GM18498 (cell line): Measurements from ENCODE around the gene INTS11.

Source experiments
- ATAC-seq: cut with Tn5 transposase; IDR thresholded peaks from one replicate; pipeline ENCODE4 v1.9.1; 2021; ENCODE audit warnings: mild to moderate bottlenecking, moderate library complexity; ENCODE audit not compliant: unreplicated experiment

The INTS11 gene

DNA sequence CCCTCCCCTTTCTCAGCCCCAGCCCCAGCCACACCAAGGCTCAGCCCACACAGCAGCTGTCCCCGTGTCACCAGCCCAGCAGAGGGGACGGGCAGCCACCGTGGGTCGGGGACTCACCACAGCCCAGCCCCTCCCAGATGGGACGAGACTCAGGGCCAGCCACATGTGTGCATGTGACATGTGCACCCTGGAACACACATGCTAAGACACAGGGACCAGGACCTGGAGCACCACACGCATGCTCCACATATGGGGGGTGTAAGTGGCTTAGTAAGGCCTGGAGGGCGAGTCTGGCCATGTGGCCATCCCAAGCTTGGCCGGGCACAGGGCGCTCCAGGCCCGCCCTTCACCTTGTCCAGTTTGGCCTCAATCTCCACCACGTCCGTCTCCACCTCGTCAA lies 20.7 kb downstream of the INTS11 start:
- no peak for ATAC-seq

GRCh38 chr1:1302951-1303509 lies 21.4 kb downstream of the INTS11 start:
- no peak for ATAC-seq

- ATAC-seq: no peak
Measured at GRCh38 chr1:1302006-1302430, 22.4 kb downstream of the INTS11 start.

DNA sequence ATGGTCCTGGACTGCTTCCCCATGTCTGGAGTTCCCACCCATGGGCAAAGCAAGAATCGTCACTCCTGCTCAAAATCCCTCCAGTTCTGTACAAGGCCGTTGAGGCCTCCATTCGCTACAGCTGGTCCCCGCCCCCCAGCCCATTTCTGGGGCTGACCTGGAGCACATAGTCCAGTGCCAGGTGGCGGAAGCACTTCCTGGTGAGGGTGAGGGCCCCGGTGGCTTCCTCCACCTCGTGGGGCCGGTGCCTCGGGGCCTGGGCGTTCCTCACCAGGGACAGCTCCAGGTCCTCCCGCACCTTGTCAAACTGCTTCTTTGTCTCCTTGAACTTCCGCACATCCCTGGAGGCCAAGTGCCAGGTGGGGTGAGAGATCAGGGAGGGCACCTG lies 24.1 kb downstream of the INTS11 start:
- ATAC-seq: no peak

DNA sequence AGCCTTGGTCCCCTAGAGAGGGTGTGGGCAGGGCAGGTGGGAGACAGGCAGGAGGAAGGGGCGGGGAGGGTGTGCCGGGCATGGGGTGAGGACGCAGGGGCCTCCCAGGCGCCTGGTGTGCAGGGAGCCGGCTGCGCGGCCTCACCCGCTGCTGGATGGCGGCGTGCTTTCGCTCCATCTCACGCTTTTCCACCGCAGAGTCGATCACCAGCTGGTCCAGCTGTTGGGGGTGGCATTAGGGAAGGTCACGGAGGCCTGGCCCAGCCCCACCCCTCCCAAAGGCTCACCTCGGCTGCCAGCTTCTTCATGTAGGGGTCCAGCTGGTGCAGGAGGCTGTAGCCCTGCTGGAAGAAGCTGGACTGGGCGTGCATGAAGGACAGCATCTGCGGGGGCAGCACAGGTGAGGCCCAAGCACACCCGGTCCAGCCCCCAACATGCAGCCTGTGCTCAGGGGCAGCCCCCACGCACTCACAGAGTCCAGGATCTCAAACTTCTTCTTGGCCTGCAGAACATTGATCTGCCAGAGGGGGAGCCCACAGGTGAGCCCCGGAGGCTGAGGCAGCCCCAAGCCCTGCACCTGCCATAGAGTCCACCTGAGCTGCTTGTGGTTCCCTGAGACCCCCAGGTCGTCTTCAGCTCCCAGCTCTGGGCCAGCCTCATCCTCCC lies 24.6 kb downstream of the INTS11 start:
- no peak for ATAC-seq

DNA sequence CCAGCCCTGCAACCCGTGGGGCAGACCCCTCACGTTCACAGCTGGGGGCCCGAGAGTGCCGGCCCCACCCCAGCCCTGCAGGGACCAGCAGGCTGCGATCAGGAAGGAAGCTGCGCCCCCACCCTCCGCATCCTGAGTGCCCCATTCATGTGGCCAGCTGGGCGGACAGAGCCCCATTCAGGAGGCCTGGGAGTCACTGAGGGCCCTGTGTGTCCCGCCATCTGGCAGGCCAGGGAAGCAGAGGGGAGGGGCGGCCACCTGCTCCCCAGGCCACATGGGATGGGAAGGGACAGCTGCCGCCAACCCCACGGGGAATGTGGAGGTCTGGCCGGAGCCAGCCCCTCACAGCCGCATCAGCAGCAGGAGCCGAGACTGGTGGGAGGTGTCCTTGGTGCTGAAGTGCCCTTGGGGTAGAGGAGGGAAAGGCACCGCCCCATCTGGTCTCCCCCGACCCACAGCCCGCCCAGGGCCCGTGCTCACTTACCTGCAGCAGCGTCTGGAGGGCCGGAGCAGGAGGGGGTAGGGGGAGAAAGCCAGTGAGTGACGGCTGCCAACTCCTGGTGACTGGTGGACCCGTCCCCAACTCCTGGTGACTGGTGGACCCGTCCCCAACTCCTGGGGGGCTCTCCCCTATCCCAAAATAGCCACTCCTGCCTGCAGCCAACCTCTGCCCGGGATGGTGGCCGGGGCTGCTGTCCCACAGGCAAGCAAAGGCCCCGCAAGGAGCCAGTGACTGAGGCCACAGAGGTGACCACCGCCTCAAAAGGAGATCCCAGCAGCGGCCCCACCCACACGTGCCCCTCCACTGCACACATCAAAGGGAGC lies 25.4 kb downstream of the INTS11 start:
- no peak for ATAC-seq

- ATAC-seq: no peak
Measured at GRCh38 chr1:1297802-1298424, 26.5 kb downstream of the INTS11 start.

DNA sequence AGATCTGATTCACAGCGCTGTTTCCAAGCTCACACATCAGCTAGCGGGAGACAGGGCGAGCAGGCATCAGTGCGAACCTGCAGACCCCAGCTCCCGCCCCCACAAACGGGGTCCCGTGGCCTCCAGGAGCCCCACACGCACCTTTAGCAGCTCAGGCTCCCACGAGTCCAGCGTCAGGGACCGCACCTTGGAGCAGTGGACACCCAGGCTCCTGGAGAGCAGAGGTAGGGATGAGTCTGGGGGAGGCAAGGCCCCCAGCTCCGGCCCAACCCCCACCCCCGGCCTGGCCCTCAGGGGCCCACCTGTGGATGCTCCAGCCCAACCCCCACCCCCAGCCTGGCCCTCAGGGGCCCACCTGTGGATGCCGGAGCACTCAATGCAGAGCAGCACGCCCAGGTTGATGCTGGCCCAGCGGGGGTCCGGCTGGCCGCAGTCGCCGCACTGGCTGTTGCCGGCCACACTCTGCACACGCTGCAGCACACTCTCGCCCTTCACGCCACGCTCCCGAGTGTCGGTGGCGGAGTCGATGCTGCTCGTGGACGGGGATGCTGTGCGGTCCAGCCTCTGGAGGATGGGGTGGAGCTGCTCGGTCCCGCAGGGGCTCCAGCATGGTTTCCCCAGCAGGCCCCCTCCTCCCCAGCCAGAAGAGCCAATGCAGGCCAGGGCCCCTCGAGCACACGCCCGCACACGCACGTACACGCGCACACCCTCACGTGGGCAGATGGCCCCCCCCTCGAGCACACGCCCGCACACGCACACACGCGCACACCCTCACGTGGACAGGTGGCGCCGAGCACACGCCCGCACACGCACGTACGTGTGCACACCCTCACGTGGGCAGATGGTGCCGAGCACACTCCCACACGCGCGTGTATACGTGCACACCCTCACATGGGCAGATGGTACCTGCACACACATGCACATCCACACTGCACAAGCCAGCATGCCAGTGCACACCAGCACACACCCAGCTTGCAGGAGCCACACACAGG lies 28.1 kb downstream of the INTS11 start:
- no peak for ATAC-seq

DNA sequence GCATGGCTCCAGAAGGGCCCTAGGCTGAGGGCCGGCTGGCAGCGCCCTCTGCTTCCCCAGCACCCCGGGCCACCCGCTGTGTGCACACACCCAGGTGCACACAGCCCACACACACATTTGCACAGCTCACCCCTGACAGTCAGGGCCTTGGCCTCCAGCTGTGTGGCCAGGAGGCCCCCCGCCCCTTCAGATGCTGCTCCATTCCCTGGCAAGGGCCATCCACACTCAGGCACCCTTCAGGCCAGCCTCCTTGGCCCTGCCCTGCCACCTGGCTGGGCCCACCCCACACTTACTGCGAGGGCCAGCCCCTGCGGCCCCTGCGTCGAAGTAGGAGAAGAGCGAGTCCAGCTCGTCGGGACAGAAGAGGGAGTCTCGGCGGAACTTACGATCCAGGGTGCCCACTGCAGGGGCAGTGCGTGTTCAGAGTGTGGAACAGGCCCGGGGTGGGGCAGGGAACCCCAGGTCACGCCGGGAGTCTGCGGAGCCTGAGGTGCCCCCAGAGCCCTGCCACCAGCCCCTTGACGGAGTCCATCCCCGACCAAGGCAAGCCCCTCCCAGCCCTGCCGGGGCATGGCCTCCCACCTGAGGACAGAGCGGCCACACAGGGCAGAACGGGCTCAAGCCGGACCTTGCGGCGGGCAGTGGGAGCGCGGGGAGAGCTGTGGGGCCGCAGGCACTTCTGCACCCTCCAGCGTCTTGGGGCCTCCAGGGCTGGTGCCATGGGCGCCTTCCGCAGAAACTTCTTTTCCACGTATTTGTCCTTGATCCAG lies 29.1 kb downstream of the INTS11 start:
- ATAC-seq: no peak

- ATAC-seq: no peak
Measured at GRCh38 chr1:1294250-1294890, 30.1 kb downstream of the INTS11 start.

GRCh38 chr1:1293263-1294249 lies 30.9 kb downstream of the INTS11 start:
- no peak for ATAC-seq

GRCh38 chr1:1292851-1293250 lies 31.6 kb downstream of the INTS11 start:
- no peak for ATAC-seq

- no peak for ATAC-seq
Measured at GRCh38 chr1:1292442-1292779, 32.0 kb downstream of the INTS11 start.

- ATAC-seq: peak; percentile 62
Measured at GRCh38 chr1:1291548-1292441, 32.7 kb downstream of the INTS11 start.

GRCh38 chr1:1291023-1291528 lies 33.4 kb downstream of the INTS11 start:
- ATAC-seq: no peak

- ATAC-seq: no peak
Measured at GRCh38 chr1:1290238-1290731, 34.2 kb downstream of the INTS11 start.
